ENCODE data around the gene PPHLN1. TPM values are rescaled to one million over a fixed set of nuclear protein-coding genes. Genes with fewer than 3 reads are reported as not detected.
"Not testable (repeated sequence)": the region's sequence is repeated elsewhere in the genome, so short reads cannot be mapped to it uniquely, and the experiment has no call there.

The PPHLN1 gene
- total RNA-seq, 4 donors from 2014 or later = 44.9 to 324 (median 59.6) TPM

DNA sequence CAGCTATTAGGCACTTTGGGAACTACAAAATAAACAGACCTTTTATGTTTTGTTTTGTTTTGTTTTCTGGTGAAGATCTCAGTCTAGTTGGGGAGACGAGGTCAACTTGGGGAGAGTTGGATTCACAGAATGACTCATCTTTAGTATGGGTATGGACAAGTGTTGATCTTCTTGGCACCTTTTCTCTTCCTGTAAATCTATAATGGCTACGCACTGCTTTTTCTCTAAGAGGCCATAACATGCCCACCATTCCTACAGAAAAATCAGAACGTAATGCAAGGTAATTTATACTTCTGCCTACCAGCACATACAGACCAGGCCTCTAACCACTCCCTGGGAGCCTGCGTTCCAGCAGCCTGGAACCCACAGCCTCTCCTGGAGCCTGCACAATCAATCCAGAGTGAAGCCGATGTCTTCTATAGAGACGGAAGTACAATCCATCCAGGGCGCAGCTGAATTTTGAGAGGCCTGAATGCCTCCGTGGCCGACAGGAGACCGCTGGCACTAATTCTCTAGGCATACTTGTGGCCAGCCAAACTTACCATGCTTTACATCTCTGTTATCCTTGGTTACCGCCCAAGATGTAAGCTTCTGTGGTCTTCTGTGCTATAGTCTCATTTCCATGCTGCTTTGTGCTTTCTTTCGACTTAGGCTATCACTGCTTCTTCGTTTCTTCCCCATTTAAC lies 717 bp downstream of the PPHLN1 start:
- Histone ChIP-seq H3K4me3 (peak overlapping the region; percentile 66 to 82 (median 78)), H3K4me1 (peaks cover 12 to 24% (median 21%) of the 10 kb centered on the region in 4 donors), H3K27me3 (no peaks in the 10 kb centered on the region), H3K27ac (peak overlapping the region; percentile 86 to 93 (median 86)), H3K9me3 (no peaks in the 10 kb centered on the region), H3K36me3 (no peaks in the 10 kb centered on the region)
- TF ChIP-seq POLR2A (IDR thresholded peaks at IDR 0.05) (no peak), EP300 (IDR thresholded peaks at IDR 0.05; ENCODE audit: low read depth) (no peak), POLR2AphosphoS5 (IDR thresholded peaks at IDR 0.05) (no peak)
- TF ChIP-seq, protein P1, sequence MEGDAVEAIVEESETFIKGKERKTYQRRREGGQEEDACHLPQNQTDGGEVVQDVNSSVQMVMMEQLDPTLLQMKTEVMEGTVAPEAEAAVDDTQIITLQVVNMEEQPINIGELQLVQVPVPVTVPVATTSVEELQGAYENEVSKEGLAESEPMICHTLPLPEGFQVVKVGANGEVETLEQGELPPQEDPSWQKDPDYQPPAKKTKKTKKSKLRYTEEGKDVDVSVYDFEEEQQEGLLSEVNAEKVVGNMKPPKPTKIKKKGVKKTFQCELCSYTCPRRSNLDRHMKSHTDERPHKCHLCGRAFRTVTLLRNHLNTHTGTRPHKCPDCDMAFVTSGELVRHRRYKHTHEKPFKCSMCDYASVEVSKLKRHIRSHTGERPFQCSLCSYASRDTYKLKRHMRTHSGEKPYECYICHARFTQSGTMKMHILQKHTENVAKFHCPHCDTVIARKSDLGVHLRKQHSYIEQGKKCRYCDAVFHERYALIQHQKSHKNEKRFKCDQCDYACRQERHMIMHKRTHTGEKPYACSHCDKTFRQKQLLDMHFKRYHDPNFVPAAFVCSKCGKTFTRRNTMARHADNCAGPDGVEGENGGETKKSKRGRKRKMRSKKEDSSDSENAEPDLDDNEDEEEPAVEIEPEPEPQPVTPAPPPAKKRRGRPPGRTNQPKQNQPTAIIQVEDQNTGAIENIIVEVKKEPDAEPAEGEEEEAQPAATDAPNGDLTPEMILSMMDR (IDR thresholded peaks at IDR 0.05) = no peak
- in situ Hi-C loops (cut with MboI; ENCODE audit: low pct_ligation_motif_present in 1 of 4, low pct_unique_long_range_greater_than_20kb in 1 of 4, low sequenced_read_pairs in 3 of 4) (loop anchor here in 3 of 4 donors (10.0 kb wide), 2 partner anchors 92 to 182 kb away; partner anchors contain the start of genes YAF2 (in 2 of the 3) and GXYLT1 (in 1 of the 3)), intact Hi-C loops (cut with DNase I; ENCODE audit: low total_unique reads) (no loop called here)
- 0 to 4% methylated on average over 4 to 13 of the region's 13 CpGs for WGBS, 2 donors (ENCODE audit: low coverage in 1 of 2)
- peak; percentile 9 for DNase-seq

DNA sequence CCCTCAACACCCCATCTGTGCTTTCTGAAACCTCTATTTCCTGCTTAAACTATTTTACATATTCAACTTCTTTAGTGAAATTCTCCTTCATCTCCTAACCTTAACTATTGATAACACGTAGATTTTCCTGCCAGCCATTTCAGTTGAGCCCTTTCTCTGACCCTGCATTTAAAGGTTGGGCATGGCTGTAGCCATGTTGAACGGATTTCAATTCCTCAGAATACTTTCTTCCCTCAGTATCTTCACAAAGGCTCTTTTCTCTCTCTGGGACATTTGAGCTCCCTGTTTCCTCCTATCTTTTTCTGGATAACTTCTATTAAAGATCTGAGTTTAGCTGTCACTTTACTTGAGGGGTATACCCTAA lies 1.2 kb downstream of the PPHLN1 start:
- Histone ChIP-seq H3K4me3 (peak overlapping the region in 3 of 4 donors; percentile 66 to 80 (median 76)), H3K9me3 (no peaks in the 10 kb centered on the region), H3K4me1 (peaks cover 12 to 27% (median 21%) of the 10 kb centered on the region in 4 donors), H3K27ac (peak overlapping the region in 3 of 4 donors; percentile 86 to 93 (median 86)), H3K27me3 (no peaks in the 10 kb centered on the region), H3K36me3 (no peaks in the 10 kb centered on the region)
- WGBS, 2 donors (ENCODE audit: low coverage in 1 of 2) = 43 to 67% methylated on average over 2 of the region's 2 CpGs
- intact Hi-C loops (cut with DNase I; ENCODE audit: low total_unique reads) = no loop called here
- TF ChIP-seq EP300 (IDR thresholded peaks at IDR 0.05; ENCODE audit: low read depth) (no peak), POLR2A (IDR thresholded peaks at IDR 0.05) (no peak), POLR2AphosphoS5 (IDR thresholded peaks at IDR 0.05) (no peak)
- TF ChIP-seq, protein P1 (IDR thresholded peaks at IDR 0.05) = no peak
- no peak for DNase-seq
- in situ Hi-C loops (cut with MboI; ENCODE audit: low pct_ligation_motif_present in 1 of 4, low pct_unique_long_range_greater_than_20kb in 1 of 4, low sequenced_read_pairs in 3 of 4) = loop anchor here in 3 of 4 donors (10.0 kb wide), 2 partner anchors 92 to 182 kb away; partner anchors contain the start of genes YAF2 (in 2 of the 3) and GXYLT1 (in 1 of the 3)

DNA sequence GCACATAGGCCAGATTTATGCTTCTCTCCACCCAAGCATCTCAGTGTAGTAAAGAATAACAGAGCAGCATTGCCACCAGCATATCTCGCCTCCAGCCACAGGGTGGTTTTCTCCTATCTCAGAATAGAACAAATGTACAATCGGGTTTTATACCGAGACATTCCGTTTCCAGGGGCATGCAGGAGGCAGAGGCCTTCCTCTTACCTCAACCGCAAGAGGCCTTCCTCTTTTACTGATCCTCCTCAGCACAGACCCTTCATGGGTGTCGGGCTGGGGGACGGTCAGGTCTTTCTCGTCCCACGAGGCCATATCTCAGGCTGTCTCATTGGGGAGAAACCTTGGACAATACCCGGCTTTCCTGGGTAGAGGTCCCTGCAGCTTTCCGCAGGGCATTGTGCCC lies 4.1 kb downstream of the PPHLN1 start:
- H3K27ac ChIP-seq, H3K4me3 ChIP-seq, DNase-seq, H3K9me3 ChIP-seq, H3K36me3 ChIP-seq, H3K27me3 ChIP-seq: not testable (repeated sequence)
- WGBS, 2 donors (ENCODE audit: low coverage in 1 of 2) = 80 to 87% methylated on average over 1 to 11 of the region's 11 CpGs
- intact Hi-C loops (cut with DNase I; ENCODE audit: low total_unique reads) = loop anchor here (5.0 kb wide), 1 partner anchor 203 kb away; no protein-coding TSS in a partner anchor
- peaks cover 12 to 30% (median 18%) of the 10 kb centered on the region in 4 donors for H3K4me1 ChIP-seq
- in situ Hi-C loops (cut with MboI; ENCODE audit: low pct_ligation_motif_present in 1 of 4, low pct_unique_long_range_greater_than_20kb in 1 of 4, low sequenced_read_pairs in 3 of 4) = loop anchor here in 3 of 4 donors (10.0 kb wide), 2 partner anchors 185 to 195 kb away; partner anchors contain the start of gene GXYLT1 (in 1 of the 3)

DNA sequence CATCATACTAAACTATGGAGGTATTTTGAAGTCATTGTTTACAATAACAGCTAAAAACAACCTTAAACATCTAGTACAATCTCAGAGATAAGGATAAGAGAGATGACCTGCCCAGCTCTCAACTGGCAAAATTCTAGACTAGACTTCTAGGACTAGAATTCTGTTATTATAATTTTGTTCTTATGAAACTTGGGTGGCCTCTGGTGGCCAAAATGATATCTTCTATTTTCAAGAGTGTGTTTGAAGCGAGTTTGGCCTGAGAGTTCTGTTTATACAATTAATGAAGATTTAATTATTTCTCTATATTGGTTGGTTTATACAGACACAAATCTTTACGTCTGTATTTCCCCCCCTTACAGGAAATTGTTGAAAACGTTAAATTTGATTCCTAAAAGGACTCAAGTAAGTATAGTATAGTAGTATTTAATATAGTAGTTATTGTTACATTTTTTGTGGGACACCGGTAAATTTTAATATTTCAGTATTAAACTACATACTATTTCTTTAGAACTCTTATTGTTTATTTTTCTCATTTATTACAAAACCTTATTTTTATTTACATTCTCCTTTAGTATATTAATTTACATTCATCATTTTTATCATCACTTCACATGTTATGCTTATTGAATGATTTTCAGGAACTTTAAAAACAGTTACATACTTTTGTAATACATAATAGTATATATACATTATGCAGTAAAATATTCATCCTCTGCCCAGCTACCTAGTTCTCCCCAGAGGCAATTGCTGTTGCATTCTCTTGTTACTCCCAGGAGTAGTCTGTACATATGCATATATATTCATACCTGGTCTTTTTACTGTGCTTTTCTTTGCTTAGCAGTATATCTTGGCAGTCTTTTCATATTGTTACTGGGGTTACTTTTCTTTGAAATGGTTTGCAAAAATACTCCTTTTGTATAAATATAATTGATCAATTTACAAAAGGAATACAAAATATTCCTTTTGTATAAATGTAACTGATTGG lies 6.6 kb downstream of the PPHLN1 start:
- intact Hi-C loops (cut with DNase I; ENCODE audit: low total_unique reads) (loop anchor here (5.0 kb wide), 1 partner anchor 205 kb away; no protein-coding TSS in a partner anchor), in situ Hi-C loops (cut with MboI; ENCODE audit: low pct_ligation_motif_present in 1 of 4, low pct_unique_long_range_greater_than_20kb in 1 of 4, low sequenced_read_pairs in 3 of 4) (loop anchor here in 3 of 4 donors (10.0 kb wide), 2 partner anchors 188 to 198 kb away; partner anchors contain the start of gene GXYLT1 (in 1 of the 3))
- H3K4me1 ChIP-seq = peaks cover 4 to 16% (median 6%) of the 10 kb centered on the region in 4 donors
- no peak for DNase-seq
- TF ChIP-seq POLR2AphosphoS5 (IDR thresholded peaks at IDR 0.05) = no peak
- TF ChIP-seq, protein P1 (IDR thresholded peaks at IDR 0.05) = peak; percentile 51 to 64 (median 60)
- no peaks in the 10 kb centered on the region for H3K27me3 ChIP-seq
- H3K27ac ChIP-seq = no peak overlapping the region
- 31 to 33% methylated on average over 4 of the region's 4 CpGs for WGBS, 2 donors (ENCODE audit: low coverage in 1 of 2)
- no peaks in the 10 kb centered on the region for H3K9me3 ChIP-seq
- no peak overlapping the region for H3K4me3 ChIP-seq
- peaks cover 0 to 10% (median 4%) of the 10 kb centered on the region in 4 donors for H3K36me3 ChIP-seq

All from transverse colon (tissue), 4 donors.